Daoy (cell line): ENCODE data around the gene SPG21. TPM values are rescaled to one million over a fixed set of nuclear protein-coding genes. Genes with fewer than 3 reads are reported as not detected.

Experiments used
- DNase-seq: peaks from one replicate; pipeline ENCODE4 v3.0.0-alpha.2; 2015; ENCODE audit warnings: low read depth
- total RNA-seq: library from RNA; depleted of rRNA; stranded (reverse); fragments of >200 nt; shearing (Covaris generic); gene quantifications from 2 replicates; pipeline ENCODE4 v1.2.3, GENCODE V29; 2014

Gene SPG21
- total RNA-seq, 1 experiment from 2014 or later, result 43.5 TPM

GRCh38 chr15:64991536-64992135 is 1.9 kb upstream of the SPG21 start:
- DNase-seq, result no peak

- no peak for DNase-seq
These were observed 405 bp upstream of the SPG21 start for GRCh38 chr15:64990168-64990470.

GRCh38 chr15:64987136-64987535 is 2.6 kb downstream of the SPG21 start:
- no peak for DNase-seq

- peak; percentile 5 for DNase-seq
These were observed 4.2 kb downstream of the SPG21 start for GRCh38 chr15:64985366-64986033.

- DNase-seq, result no peak
These were observed 7.2 kb downstream of the SPG21 start for GRCh38 chr15:64982472-64982871.

GRCh38 chr15:64981812-64982431 is 7.8 kb downstream of the SPG21 start:
- no peak for DNase-seq

GRCh38 chr15:64979252-64979710 is 10.4 kb downstream of the SPG21 start:
- no peak for DNase-seq

GRCh38 chr15:64975390-64975789 is 14.3 kb downstream of the SPG21 start:
- no peak for DNase-seq

GRCh38 chr15:64970698-64971097 is 19.0 kb downstream of the SPG21 start:
- no peak for DNase-seq

GRCh38 chr15:64969401-64969800 is 20.3 kb downstream of the SPG21 start:
- no peak for DNase-seq

GRCh38 chr15:64961013-64961412 is 28.7 kb downstream of the SPG21 start:
- no peak for DNase-seq

- no peak for DNase-seq
These were observed 29.6 kb downstream of the SPG21 start for GRCh38 chr15:64960153-64960552.

- DNase-seq, result no peak
These were observed 30.6 kb downstream of the SPG21 start for GRCh38 chr15:64959128-64959527.

- no peak for DNase-seq
These were observed 35.3 kb downstream of the SPG21 start for GRCh38 chr15:64954395-64954794.

GRCh38 chr15:64951777-64952418 is 37.8 kb downstream of the SPG21 start:
- no peak for DNase-seq

GRCh38 chr15:64950888-64951287 is 38.8 kb downstream of the SPG21 start:
- no peak for DNase-seq

- no peak for DNase-seq
These were observed 40.1 kb downstream of the SPG21 start for GRCh38 chr15:64949383-64950186.

- no peak for DNase-seq
These were observed 40.8 kb downstream of the SPG21 start for GRCh38 chr15:64948916-64949315.

- no peak for DNase-seq
These were observed 42.5 kb downstream of the SPG21 start for GRCh38 chr15:64947211-64947610.

- DNase-seq, result no peak
These were observed 44.8 kb downstream of the SPG21 start for GRCh38 chr15:64944961-64945360.

- DNase-seq, result no peak
These were observed 46.0 kb downstream of the SPG21 start for GRCh38 chr15:64943512-64944225.
